SIG-M5 treated with dmso at 0.1 percent for 504 hours (cell line): ENCODE results near the gene HERC3.

Experiments used
- DNase-seq: peaks from one replicate; lab custom pipeline; 2025; ENCODE audit not compliant: unreplicated experiment; lab: John Stamatoyannopoulos, UW

Gene HERC3

DNA sequence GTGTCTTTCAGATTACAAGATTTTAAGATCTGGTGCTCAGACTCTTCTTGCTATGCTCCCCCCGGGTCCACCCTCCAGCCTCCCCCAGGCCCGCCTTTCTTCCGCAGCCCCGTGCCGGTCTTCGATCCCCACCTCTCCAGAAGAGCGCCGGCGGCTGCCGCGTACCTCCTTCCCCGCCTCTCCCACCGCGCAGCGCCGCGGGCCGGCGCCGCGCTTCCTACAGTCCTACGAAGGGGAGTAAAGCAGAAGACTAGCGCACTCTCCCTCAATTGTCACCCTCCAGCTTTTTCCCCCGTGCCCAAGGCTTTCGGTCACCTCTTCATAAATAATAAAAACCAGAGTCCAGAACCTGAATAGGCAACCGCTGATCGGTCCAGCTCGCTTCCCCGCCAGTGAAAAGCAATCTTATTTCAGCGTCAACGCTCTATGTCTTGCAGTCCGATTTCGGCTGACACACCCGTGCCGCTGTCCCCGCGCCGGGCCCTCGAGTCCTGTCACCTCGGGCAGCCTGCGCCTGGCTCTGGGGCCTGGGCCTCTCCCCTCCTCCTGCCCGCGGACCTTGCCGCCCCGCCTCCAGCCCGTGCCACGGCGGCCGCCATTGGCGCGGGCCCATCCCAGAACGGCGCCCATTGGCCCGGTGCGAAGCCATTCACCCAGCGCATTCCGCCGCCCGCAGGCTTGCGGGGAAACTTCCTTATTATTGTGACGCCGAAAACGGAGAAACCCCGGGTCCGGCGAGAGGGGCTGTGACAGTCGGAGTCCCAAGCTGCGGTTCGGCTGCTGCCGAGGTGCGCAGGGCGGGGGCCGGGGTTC is at the start of gene HERC3:
HERC3 (plus strand) TSS at position 694 of the 813 bp plus-strand sequence. CDS start 13,344 bp downstream, outside the sequence.
- DNase-seq, result peak; percentile 80

GRCh38 chr4:88549815-88550214 is 42.5 kb upstream of the HERC3 start:
- no peak for DNase-seq

GRCh38 chr4:88567591-88567990 is 24.7 kb upstream of the HERC3 start:
- DNase-seq, result no peak

- no peak for DNase-seq
Observed at GRCh38 chr4:88570001-88570400, 22.3 kb upstream of the HERC3 start.

- no peak for DNase-seq
Observed at GRCh38 chr4:88573276-88573980, 18.9 kb upstream of the HERC3 start.

DNA sequence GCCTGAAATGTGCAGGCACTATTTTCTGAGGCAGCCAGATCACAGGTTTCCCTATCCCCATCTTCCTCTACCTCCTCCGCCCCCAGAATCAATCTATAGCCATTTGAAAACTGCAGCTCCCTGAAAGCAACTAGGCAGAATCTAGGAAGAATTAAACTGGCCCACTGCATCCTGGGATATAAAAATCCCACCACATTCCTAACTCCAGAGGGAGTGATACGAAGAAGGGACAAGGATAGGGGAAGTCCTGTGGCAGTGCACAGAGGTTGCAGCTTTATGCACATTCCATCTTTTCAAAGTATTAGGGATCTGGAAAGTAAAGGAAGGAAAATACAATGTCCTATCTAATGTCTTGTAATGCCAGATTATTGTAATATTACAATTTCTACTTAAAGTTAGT is 18.3 kb upstream of the HERC3 start:
- DNase-seq, result no peak

DNA sequence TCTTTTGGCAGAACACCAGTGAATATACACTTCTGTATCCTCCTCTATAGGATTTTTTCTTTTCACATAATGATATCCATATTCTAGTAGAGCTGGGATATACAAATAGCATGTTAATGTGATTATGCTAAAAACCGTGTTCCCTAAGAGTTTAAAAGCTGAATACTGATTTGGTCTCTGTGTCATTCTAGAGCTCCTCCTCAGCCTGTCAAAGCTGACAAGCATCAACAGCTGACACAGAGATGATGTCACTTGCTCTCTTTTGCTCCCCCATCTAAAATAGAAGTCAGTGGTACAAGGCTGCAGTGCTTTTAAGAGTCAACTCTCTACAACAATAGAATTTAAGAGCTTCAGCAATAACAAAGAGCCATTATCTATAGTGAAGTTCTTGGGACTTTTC is 17.1 kb upstream of the HERC3 start:
- DNase-seq, result no peak

GRCh38 chr4:88582493-88582892 is 9.8 kb upstream of the HERC3 start:
- DNase-seq, result no peak

DNA sequence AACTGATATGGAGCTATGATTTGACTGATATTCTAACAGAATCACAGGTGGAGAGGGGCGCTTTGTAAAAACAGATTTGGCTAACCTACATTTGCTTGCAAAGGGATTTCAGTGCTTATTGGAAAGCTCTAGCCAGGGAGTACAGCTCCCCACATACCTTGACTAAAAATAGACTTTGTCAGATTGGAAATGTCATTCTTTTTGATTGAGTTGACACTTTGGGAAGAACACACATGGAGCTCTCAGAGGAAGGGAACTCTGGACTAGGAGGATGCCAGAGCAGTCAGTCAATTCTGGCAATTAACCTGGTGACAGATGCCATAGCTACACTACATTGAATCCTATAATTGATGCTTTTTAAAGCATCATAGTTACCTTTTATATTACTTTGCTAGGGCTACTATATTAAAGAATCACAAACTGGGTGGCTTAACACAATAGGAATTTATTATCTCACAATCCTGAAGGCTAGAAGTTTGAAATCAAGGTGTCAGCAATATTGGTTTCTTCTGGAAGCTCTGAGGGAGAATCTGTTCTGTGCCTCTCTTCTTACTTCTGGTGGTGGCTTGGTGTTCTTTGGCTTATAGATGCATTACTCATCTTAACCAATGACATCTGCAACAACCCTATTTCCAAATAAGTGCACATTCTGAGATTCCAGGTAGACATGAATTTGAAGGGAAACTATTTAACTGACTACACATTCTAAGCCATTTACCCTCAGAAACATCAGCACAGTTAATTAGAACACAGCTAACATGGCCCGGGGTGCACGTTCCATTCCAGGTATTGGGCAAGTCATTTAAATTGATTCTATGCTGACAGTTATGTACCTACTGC is 8.4 kb upstream of the HERC3 start:
- no peak for DNase-seq

DNA sequence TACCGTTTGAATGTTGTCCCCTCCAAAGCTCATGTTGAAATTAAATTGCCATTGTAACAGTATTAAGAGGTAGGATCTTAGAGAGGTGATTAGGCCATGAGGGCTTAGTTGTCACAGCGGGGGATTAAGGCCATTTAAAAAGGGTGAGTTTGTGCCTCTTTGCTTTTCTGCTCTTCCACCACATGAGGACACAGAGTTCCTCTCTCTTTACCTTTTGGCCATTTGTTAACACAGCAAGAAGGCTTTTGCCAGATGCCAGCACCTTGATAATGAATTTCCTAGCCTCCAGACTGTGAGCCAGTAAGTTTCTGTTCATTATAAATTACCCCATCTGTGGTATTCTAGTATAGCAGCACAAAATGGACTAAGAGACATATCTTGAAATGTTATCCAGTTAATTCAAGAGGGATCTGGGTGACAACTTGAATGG is 7.8 kb upstream of the HERC3 start:
- DNase-seq, result no peak

GRCh38 chr4:88585917-88586316 is 6.4 kb upstream of the HERC3 start:
- no peak for DNase-seq

GRCh38 chr4:88587306-88587705 is 5.0 kb upstream of the HERC3 start:
- no peak for DNase-seq

GRCh38 chr4:88592600-88593448 is 544 bp downstream of the HERC3 start:
- DNase-seq, result peak; percentile 47

- DNase-seq, result no peak
Observed at GRCh38 chr4:88597970-88598660, 5.8 kb downstream of the HERC3 start.

DNA sequence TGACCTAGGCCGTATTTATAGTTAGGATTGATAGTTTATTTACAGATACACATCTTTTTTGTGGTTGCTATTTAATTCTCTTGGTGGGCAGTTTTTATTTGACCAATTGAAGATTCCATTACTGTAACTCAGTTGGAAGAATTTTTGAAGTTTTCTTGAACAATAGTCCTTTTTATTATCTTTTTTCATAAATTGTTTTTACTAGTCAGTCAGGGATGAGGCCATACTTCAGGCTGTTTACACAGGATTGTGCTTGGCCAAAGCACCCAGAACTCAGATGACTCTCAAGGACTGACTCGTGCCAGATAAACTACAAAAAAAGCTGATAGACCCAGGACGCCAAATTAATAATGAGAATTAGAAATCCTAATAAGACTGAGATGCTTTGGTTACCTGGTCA is 7.0 kb downstream of the HERC3 start:
- DNase-seq, result no peak

DNA sequence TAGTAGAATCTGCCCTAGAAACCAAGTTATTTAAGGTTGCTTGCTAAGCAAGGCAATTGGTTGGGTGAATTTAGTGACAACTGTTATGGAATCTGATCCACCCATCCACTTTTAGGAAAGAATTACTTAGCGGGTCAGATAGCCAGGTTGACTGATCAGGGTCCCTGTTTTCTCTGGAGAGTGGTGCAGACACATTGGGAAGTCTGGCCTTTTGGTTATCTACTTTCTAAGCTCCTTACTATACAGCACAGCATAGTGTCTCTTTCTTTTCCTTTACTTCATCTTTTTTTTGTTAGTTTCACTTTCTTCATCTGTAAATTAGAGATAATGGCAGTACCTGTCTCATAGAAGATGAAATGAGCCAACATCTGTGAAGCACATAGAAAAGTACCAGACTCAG is 7.4 kb downstream of the HERC3 start:
- DNase-seq, result no peak

DNA sequence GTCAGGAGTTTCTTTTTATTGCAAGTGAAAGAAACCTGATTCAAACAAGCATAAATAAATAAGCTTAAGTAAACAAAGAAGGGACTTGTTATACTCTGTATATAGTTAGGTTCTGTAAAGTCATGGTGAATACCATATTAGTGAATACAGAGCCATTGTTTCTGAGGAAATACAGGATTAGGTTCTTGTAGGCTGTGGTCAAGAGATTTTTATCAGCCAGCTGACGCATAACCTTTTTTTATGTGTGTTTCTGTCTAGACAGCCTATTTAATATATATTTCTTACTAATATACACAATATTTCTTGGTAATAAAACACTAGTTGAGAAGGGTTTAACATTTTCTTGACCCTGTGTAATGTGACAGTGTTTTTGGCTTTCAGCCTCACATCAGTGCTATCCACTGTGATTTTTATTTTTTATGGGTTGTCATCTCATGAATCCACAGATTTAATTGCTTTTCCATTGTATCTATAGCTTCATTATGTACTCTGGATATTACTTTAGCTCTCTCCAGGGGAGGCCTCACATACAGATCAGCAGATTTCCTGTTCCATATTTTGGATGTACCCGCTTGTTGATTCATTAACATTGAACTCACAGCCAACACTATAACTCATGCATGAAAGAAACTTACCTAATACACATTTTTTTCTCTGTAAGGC is 8.0 kb downstream of the HERC3 start:
- DNase-seq, result peak; percentile 42

DNA sequence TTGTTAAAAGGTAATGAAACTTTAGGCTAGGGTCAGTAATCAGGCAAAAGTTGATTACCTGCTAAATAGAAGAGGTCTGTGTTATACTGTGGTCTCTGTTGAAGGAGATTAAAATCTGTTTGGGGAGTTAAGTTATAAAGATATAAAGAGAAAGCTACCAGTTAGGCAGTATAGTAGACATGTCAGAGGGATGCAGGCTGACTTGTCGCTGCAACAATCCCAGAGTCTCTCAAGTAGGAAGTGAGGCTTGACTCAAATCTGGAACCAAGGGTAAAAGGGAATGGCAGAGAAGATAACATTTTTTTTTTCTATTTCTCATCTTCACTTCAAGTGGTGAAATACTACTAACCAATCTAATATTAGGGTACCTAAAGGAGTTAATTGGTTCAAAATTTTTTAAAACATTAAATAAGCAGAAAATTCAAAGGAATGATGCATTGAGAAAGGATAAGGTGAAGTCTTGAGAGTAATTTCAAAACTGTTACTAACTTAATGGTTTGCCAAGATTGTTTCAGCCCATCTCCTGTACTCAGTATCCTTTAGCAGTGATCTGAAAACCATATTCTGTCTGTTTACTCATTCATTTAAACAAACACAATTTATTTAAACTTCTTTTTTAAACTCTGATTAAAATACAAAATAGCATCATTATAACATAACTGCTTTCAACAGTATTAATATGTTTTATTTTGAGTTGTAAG is 12.8 kb downstream of the HERC3 start:
- no peak for DNase-seq

DNA sequence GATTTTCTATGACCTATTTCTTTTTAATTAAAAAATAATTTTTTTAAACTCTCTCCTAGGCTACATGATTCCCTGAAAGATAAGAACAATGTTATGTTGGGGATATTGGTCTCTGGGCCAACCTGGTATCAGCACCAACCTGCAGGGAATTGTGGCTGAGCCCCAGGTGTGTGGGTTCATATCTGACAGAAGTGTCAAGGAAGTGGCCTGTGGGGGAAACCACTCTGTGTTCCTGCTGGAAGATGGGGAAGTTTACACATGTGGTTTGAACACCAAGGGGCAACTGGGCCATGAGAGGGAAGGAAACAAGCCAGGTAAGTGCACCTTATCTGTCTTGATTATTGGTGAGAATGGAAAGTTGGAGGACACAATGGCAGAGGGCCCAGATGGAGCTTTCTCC is 13.5 kb downstream of the HERC3 start:
- DNase-seq, result no peak
